ENCODE measurements around the gene PUS10. TPM values are rescaled to one million over a fixed set of nuclear protein-coding genes. Genes with fewer than 3 reads are reported as not detected.

Gene PUS10
- total RNA-seq, 2 experiments from 2014 or later: 3.3 to 7.5 TPM

- H3K4me1 ChIP-seq (ENCODE audit: insufficient read depth, low read length, poor library complexity, severe bottlenecking): peaks cover 37% of the 10 kb centered on the region
- no peak overlapping the region for H3K4me2 ChIP-seq (ENCODE audit: low read length)
- H4K20me1 ChIP-seq (ENCODE audit: insufficient read depth, low read length): no peaks in the 10 kb centered on the region
- no peak overlapping the region for H3K27ac ChIP-seq (ENCODE audit: low read depth, low read length, poor library complexity, severe bottlenecking)
- H3K9me2 ChIP-seq (ENCODE audit: insufficient read depth, low read length): no peaks in the 10 kb centered on the region
- ChIA-PET POLR2A (interaction anchor here (1.1 to 2.2 kb wide), 3 partner anchors 9 to 78 kb away, joined by 3 to 21 read pairs (median 7); no protein-coding TSS in a partner anchor), CTCF (ENCODE audit: unreplicated experiment) (no interaction called here)
- H3K79me2 ChIP-seq (ENCODE audit: insufficient read depth, low read depth, low read length): no peaks in the 10 kb centered on the region
- H3K4me3 ChIP-seq (ENCODE audit: low read depth, low read length, poor library complexity, severe bottlenecking): no peak overlapping the region
- TF ChIP-seq EZH2phosphoT487 (IDR thresholded peaks at IDR 0.05; ENCODE audit: borderline replicate concordance, low read depth, low read length): no peak
- TF ChIP-seq, protein P1, sequence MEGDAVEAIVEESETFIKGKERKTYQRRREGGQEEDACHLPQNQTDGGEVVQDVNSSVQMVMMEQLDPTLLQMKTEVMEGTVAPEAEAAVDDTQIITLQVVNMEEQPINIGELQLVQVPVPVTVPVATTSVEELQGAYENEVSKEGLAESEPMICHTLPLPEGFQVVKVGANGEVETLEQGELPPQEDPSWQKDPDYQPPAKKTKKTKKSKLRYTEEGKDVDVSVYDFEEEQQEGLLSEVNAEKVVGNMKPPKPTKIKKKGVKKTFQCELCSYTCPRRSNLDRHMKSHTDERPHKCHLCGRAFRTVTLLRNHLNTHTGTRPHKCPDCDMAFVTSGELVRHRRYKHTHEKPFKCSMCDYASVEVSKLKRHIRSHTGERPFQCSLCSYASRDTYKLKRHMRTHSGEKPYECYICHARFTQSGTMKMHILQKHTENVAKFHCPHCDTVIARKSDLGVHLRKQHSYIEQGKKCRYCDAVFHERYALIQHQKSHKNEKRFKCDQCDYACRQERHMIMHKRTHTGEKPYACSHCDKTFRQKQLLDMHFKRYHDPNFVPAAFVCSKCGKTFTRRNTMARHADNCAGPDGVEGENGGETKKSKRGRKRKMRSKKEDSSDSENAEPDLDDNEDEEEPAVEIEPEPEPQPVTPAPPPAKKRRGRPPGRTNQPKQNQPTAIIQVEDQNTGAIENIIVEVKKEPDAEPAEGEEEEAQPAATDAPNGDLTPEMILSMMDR (conservative IDR thresholded peaks at IDR 0.05; ENCODE audit: low read length): no peak
- BruUV-seq (replicated peaks): no TSS peak
- no peaks in the 10 kb centered on the region; the same call in 1 of the 2 replicates for H3K36me3 ChIP-seq (ENCODE audit: insufficient read depth, low read length)
- no peaks in the 10 kb centered on the region for H3K9me3 ChIP-seq (ENCODE audit: low read length)
- no peak for DNase-seq (ENCODE audit: low spot score)
- intact Hi-C loops (cut with micrococcal nuclease; ENCODE audit: unreplicated experiment): no loop called here
- no peak overlapping the region for H2AFZ ChIP-seq (ENCODE audit: low read length)
These were observed 54.9 kb downstream of the PUS10 start for GRCh38 chr2:60963190-60963589.

GRCh38 chr2:60962528-60962927 lies 55.5 kb downstream of the PUS10 start:
- DNase-seq (ENCODE audit: low spot score): no peak
- H3K79me2 ChIP-seq (ENCODE audit: insufficient read depth, low read depth, low read length): no peaks in the 10 kb centered on the region
- H2AFZ ChIP-seq (ENCODE audit: low read length): no peak overlapping the region
- no peaks in the 10 kb centered on the region for H3K9me2 ChIP-seq (ENCODE audit: insufficient read depth, low read length)
- TF ChIP-seq EZH2phosphoT487 (IDR thresholded peaks at IDR 0.05; ENCODE audit: borderline replicate concordance, low read depth, low read length): no peak
- no peak overlapping the region for H3K27ac ChIP-seq (ENCODE audit: low read depth, low read length, poor library complexity, severe bottlenecking)
- peaks cover 30% of the 10 kb centered on the region for H3K4me1 ChIP-seq (ENCODE audit: insufficient read depth, low read length, poor library complexity, severe bottlenecking)
- H3K36me3 ChIP-seq (ENCODE audit: insufficient read depth, low read length): no peaks in the 10 kb centered on the region
- H3K4me2 ChIP-seq (ENCODE audit: low read length): no peak overlapping the region
- ChIA-PET POLR2A (interaction anchor here (0.7 kb wide), 1 partner anchor 362 kb away, joined by 4 read pairs; no protein-coding TSS in a partner anchor), CTCF (ENCODE audit: unreplicated experiment) (no interaction called here)
- intact Hi-C loops (cut with micrococcal nuclease; ENCODE audit: unreplicated experiment): no loop called here
- no peaks in the 10 kb centered on the region for H3K9me3 ChIP-seq (ENCODE audit: low read length)
- no peaks in the 10 kb centered on the region for H4K20me1 ChIP-seq (ENCODE audit: insufficient read depth, low read length)
- H3K4me3 ChIP-seq (ENCODE audit: low read depth, low read length, poor library complexity, severe bottlenecking): no peak overlapping the region
- BruUV-seq (replicated peaks): no TSS peak

- Histone ChIP-seq H3K4me3 (ENCODE audit: low read depth, low read length, poor library complexity, severe bottlenecking) (no peak overlapping the region), H3K9me2 (ENCODE audit: insufficient read depth, low read length) (no peaks in the 10 kb centered on the region), H3K79me2 (ENCODE audit: insufficient read depth, low read depth, low read length) (no peaks in the 10 kb centered on the region), H2AFZ (ENCODE audit: low read length) (no peak overlapping the region), H3K36me3 (ENCODE audit: insufficient read depth, low read length) (no peaks in the 10 kb centered on the region), H3K27ac (ENCODE audit: low read depth, low read length, poor library complexity, severe bottlenecking) (no peak overlapping the region), H4K20me1 (ENCODE audit: insufficient read depth, low read length) (no peaks in the 10 kb centered on the region), H3K4me1 (ENCODE audit: insufficient read depth, low read length, poor library complexity, severe bottlenecking) (peaks cover 20% of the 10 kb centered on the region), H3K9me3 (ENCODE audit: low read length) (no peaks in the 10 kb centered on the region), H3K4me2 (ENCODE audit: low read length) (no peak overlapping the region)
- BruUV-seq (replicated peaks): no TSS peak
- no peak for DNase-seq (ENCODE audit: low spot score)
- ChIA-PET POLR2A (interaction anchor here (0.6 to 1.5 kb wide), 3 partner anchors 16 to 901 kb away, joined by 3 to 4 read pairs (median 3); no protein-coding TSS in a partner anchor), CTCF (ENCODE audit: unreplicated experiment) (no interaction called here)
- TF ChIP-seq EZH2phosphoT487 (IDR thresholded peaks at IDR 0.05; ENCODE audit: borderline replicate concordance, low read depth, low read length): no peak
- TF ChIP-seq, protein P1 (conservative IDR thresholded peaks at IDR 0.05; ENCODE audit: low read length): no peak
- intact Hi-C loops (cut with micrococcal nuclease; ENCODE audit: unreplicated experiment): no loop called here
These were observed 56.6 kb downstream of the PUS10 start for GRCh38 chr2:60961457-60961856.
